AG09319 (cell line): ENCODE results near the gene ACACB.

Source experiments
- DNase-seq: peaks from one replicate; pipeline ENCODE4 v3.0.0-alpha.2; 2010; ENCODE audit warnings: low read depth; ENCODE audit errors: extremely low read depth
- CTCF ChIP-seq: IDR thresholded peaks from 2 replicates; pipeline ENCODE4 v1.5.1; 2011; ENCODE audit warnings: low read depth, mild to moderate bottlenecking, inconsistent platforms, low read length, moderate library complexity

ACACB gene

DNA sequence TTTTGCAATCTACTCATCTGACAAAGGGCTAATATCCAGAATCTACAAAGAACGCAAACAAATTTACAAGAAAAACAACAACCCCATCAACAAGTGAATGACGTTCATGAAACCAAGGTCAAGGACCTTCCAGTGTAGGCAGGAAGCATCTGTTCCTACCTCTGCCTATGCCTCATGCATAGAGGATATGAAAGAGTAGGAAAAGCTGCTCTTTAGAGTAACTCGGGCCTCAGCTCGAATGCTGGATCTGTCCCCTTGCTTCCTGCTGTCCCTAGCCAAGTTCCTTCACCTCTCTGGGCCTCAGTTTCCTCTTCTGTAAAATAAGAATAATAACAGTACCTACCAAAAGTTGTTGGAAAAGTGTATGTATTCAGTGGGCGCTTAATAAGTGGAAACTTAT, 127.7 kb downstream of the ACACB start:
- no peak for TF ChIP-seq CTCF
- DNase-seq = no peak

DNA sequence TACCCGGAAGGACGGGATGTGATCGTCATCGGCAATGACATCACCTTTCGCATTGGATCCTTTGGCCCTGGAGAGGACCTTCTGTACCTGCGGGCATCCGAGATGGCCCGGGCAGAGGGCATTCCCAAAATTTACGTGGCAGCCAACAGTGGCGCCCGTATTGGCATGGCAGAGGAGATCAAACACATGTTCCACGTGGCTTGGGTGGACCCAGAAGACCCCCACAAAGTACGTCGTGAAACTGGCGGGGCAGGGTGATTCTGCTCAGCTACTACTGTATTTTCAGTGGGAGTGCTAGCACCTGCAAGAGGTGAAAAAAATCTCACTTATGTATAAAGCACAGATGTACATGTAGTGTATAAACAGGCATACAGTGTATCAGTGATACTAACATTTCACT, 129.8 kb downstream of the ACACB start:
- no peak for DNase-seq
- no peak for TF ChIP-seq CTCF

- no peak for DNase-seq
- no peak for TF ChIP-seq CTCF
These were observed 131.7 kb downstream of the ACACB start for GRCh38 chr12:109247831-109248654.

GRCh38 chr12:109250523-109250922, 134.1 kb downstream of the ACACB start:
- no peak for TF ChIP-seq CTCF
- no peak for DNase-seq

- DNase-seq = no peak
- no peak for TF ChIP-seq CTCF
These were observed 136.4 kb downstream of the ACACB start for GRCh38 chr12:109252799-109253198.

DNA sequence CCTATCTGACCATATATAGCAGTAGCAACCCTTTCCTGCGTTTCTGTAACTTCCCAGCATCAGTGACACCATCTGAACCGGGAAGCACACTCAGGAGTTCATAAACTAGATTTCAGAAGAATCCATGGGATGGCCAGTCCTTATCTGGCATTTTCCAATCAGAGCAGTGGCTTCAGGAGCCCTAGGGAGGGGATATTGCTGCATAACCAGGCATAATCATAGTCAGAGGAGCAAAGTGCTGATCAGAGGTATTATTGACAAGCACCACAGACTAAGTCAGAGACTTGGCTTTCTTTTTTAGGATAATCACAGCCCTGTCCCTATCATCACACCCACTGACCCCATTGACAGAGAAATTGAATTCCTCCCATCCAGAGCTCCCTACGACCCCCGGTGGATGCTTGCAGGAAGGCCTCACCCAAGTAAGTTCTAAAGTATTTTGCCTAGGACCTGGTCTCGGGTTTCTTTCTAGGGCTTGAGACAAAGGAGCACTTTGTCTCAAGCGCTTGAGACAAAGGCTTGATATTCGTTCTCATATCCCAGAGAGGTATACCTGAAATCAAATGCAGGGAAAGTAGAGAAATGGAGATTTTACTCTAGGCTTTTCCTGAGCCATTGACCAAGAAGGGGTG, 137.6 kb downstream of the ACACB start:
- no peak for TF ChIP-seq CTCF
- DNase-seq = no peak

GRCh38 chr12:109255377-109255776, 139.0 kb downstream of the ACACB start:
- no peak for DNase-seq
- peak; percentile 5 for TF ChIP-seq CTCF
